GM12801 (cell line): ENCODE measurements around the gene SCARB1.

Experiments
- CTCF ChIP-seq: IDR thresholded peaks from one replicate; pipeline ENCODE4 v1.5.1; 2011; ENCODE audit warnings: control low read depth; ENCODE audit not compliant: insufficient read length; ENCODE audit errors: extremely low read depth

Gene SCARB1

GRCh38 chr12:124764870-124765580, 98.6 kb downstream of the SCARB1 start:
- no peak for TF ChIP-seq CTCF

DNA sequence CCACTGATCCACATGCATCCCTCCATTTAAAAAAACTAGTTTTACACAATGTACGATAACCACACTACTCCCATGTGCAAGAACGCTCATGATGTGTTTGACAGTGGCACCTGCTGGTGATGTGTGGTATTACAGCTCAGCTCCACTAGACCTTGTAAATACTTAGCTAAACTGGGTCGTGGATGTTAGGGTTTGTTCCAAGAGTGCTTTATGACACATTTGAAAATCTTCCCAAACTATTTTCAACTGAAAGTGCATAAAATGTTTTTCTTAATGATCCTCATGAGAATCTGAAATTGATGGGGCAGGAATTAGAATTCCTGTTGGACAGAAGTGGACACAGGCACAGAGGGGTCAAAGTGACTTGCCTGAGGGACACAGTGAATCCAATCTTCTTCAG, 99.2 kb downstream of the SCARB1 start:
- TF ChIP-seq CTCF = no peak

DNA sequence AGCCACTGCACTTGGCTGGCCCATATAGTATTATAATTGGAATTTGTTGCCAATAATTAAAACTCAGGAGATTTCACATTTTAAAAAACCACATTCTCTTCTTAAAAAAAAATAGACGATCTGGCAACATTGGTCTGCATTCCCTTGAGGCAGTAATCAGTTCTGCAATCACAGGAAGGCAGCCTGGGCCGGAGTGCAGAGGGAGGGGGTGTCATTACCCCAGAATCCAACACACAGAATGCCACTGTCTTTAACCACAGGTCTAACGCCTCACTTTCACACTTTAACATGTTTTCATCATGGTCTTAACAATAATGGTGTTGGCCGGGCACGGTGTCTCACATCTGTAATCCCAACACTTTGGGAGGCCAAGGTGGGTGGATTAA, 100.1 kb downstream of the SCARB1 start:
- no peak for TF ChIP-seq CTCF

DNA sequence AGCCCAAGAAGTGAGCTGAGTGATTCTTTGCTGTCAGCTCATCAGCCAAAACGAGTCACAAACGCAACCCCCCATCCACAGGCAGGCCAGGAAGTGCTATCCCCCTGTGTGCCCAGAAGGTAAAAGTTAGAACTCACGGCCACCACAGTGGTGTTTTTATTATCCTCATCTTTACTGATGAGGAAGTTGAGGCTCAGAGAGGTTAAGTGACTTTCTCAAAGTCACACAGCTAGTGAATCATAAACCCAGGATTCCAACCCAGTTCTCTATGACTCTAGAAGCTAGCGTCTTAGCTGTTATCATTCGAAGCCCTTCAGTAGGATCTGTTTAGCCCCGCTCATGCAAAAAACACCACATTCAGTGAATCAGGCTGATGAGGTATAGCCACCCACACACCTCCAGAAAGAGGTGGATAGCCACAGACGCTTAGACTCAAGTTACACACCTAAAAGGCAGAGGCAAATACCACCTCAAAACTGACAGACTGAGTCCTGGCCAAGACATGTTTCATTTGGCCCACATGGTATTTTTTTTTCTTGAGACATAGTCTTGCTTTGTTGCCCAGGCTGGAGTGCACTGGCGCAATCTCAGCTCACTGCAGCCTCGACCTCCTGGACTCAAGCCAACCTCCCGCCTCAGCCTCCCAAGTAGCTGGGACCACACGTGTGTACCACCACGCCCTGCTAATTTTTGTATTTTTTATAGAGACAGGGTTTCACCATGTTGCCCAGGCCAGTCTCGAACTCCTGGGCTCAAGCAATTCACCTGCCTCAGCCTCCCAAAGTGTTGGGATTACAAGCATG, 100.7 kb downstream of the SCARB1 start:
- TF ChIP-seq CTCF = no peak

DNA sequence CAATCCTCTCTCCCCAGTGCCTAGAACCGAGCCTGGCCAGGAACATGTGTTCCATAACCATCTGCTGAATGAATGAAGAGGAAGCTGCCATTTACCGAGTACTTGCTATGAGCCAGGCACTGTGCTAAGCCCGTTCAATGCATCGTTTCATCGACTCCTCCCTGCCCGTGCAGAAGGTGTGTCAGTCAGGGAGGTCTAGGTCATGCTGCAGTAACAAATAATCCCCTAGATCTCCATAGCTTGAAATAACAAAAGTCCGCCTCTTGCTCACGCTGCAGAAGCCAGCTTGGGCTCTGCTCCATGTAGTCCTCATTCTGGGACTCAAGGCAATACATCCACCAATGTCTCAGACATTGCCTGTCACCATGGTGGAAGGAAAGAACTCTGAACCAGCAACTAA, 101.3 kb downstream of the SCARB1 start:
- TF ChIP-seq CTCF = no peak

DNA sequence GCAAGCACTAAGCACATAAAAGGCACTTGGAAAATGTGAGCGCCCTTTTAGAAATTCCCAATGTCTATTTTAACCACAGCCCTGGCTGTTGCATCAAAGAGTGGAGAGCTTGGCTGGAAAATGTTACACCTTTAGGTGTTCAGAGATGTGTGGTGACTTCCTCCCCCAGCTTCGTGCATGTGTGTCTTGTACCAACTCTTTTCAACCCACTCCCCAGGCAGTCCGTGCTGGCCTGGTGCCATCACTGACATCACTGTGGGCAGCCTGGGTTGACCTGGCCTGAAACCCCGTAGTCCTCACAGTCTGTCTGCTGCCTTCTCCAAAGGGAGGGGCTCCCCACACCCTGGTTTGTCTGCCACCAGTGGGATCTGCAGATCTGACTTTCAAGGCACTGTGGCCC, 101.8 kb downstream of the SCARB1 start:
- TF ChIP-seq CTCF = no peak

- TF ChIP-seq CTCF = no peak
These were observed 102.6 kb downstream of the SCARB1 start for GRCh38 chr12:124761056-124761455.
